Neural cell (in vitro differentiated cells): ENCODE results near the gene KCNQ1OT1. TPM values are rescaled to one million over a fixed set of nuclear protein-coding genes. Genes with fewer than 3 reads are reported as not detected.

Experiments
- H2AFZ ChIP-seq: fragments of 200-600, 300-800 bp; sonication (generic), shearing (Covaris generic); 2 replicates; pipeline ENCODE4 v1.6.0; 2014; ENCODE audit warnings: low read depth, mild to moderate bottlenecking, antibody characterized with exemption, low read length, moderate library complexity
- H3F3A ChIP-seq: fragments of 200-600 bp; shearing (Covaris generic); 2 replicates; pipeline ENCODE4 v1.6.1; 2016; ENCODE audit warnings: mild to moderate bottlenecking, moderate library complexity, mixed read lengths, antibody characterized with exemption, low read length; ENCODE audit not compliant: insufficient read depth, poor library complexity, severe bottlenecking
- H3K27ac ChIP-seq: fragments of 200-600, 300-800 bp; sonication (generic), shearing (Covaris generic); 2 replicates; pipeline ENCODE4 v1.5.1; 2014; ENCODE audit warnings: mild to moderate bottlenecking, low read length, moderate library complexity
- H3K27me3 ChIP-seq: fragments of 300-800, 200-600 bp; sonication (generic), shearing (Covaris generic); 2 replicates; pipeline ENCODE4 v1.6.0; 2014; ENCODE audit warnings: mild to moderate bottlenecking, low read depth, low read length, moderate library complexity; ENCODE audit not compliant: insufficient read depth
- H3K36me3 ChIP-seq: fragments of 300-800, 200-600 bp; sonication (generic), shearing (Covaris generic); 2 replicates; pipeline ENCODE4 v1.5.1; 2014; ENCODE audit warnings: mild to moderate bottlenecking, antibody characterized with exemption, low read length, moderate library complexity; ENCODE audit not compliant: insufficient read depth
- H3K4me2 ChIP-seq: fragments of 300-800, 200-600 bp; sonication (generic), shearing (Covaris generic); 2 replicates; pipeline ENCODE4 v1.6.0; 2014; ENCODE audit warnings: mild to moderate bottlenecking, low read length
- H3K4me3 ChIP-seq: fragments of 300-800, 200-600 bp; sonication (generic), shearing (Covaris generic); 2 replicates; pipeline ENCODE4 v1.5.1; 2014; ENCODE audit warnings: mild to moderate bottlenecking, low read length, moderate library complexity
- H3K79me2 ChIP-seq: fragments of 200-600 bp; shearing (Covaris generic); replicated peaks from 2 replicates; pipeline ENCODE4 v1.6.0; 2014; ENCODE audit warnings: mild to moderate bottlenecking, low read length, moderate library complexity; ENCODE audit not compliant: insufficient read depth
- H3K9ac ChIP-seq: fragments of 300-800, 200-600 bp; sonication (generic), shearing (Covaris generic); 2 replicates; pipeline ENCODE4 v1.6.1; 2016; ENCODE audit warnings: mild to moderate bottlenecking, low read length, mixed read lengths
- H3K9me2 ChIP-seq: fragments of 200-600 bp; shearing (Covaris generic); 2 replicates; pipeline ENCODE4 v1.6.1; 2016; ENCODE audit warnings: mild to moderate bottlenecking, low read length, mixed read lengths; ENCODE audit not compliant: insufficient read depth
- H3K9me3 ChIP-seq: fragments of 200-600, 300-800 bp; sonication (generic), shearing (Covaris generic); 2 replicates; pipeline ENCODE4 v1.6.1; 2016; ENCODE audit warnings: mild to moderate bottlenecking, mixed run types, low read length, moderate library complexity, mixed read lengths
- H4K20me1 ChIP-seq: fragments of 200-600 bp; shearing (Covaris generic); 2 replicates; pipeline ENCODE4 v1.6.1; 2016; ENCODE audit warnings: mild to moderate bottlenecking, mixed run types; ENCODE audit not compliant: insufficient read depth
- CTCF ChIP-seq: fragments of 450-650 bp; IDR thresholded peaks from 2 replicates; pipeline ENCODE4 v1.5.1; 2014; ENCODE audit warnings: antibody characterized with exemption, mild to moderate bottlenecking, moderate library complexity; ENCODE audit not compliant: poor library complexity, severe bottlenecking
- EP300 ChIP-seq: fragments of 450-650 bp; conservative IDR thresholded peaks from 2 replicates; pipeline ENCODE4 v1.6.1; 2014; ENCODE audit warnings: antibody characterized with exemption, mild to moderate bottlenecking, moderate library complexity; ENCODE audit not compliant: poor library complexity, severe bottlenecking
- EZH2 ChIP-seq: fragments of 200-600, 300-800 bp; shearing (Covaris generic), sonication (generic); IDR thresholded peaks from 2 replicates; pipeline ENCODE4 v1.6.1; 2014; ENCODE audit warnings: antibody characterized with exemption, low read length, borderline replicate concordance, mild to moderate bottlenecking; ENCODE audit not compliant: insufficient read depth, poor library complexity, severe bottlenecking
- MXI1 ChIP-seq: fragments of 450-650 bp; conservative IDR thresholded peaks from 2 replicates; pipeline ENCODE4 v1.6.1; 2014; ENCODE audit warnings: antibody characterized with exemption, mild to moderate bottlenecking; ENCODE audit not compliant: poor library complexity, severe bottlenecking
- POLR2AphosphoS5 ChIP-seq: IDR thresholded peaks from 2 replicates; pipeline ENCODE4 v1.6.1; 2012
- RAD21 ChIP-seq: fragments of 450-650 bp; conservative IDR thresholded peaks from 2 replicates; pipeline ENCODE4 v1.6.1; 2014; ENCODE audit warnings: antibody characterized with exemption, mild to moderate bottlenecking, moderate library complexity
- REST ChIP-seq: IDR thresholded peaks from 2 replicates; pipeline ENCODE4 v1.6.1; 2012; ENCODE audit warnings: borderline replicate concordance
- SMC3 ChIP-seq: fragments of 450-650 bp; conservative IDR thresholded peaks from 2 replicates; pipeline ENCODE4 v1.6.1; 2014; ENCODE audit warnings: antibody characterized with exemption, mild to moderate bottlenecking, moderate library complexity; ENCODE audit not compliant: poor library complexity
- TAF1 ChIP-seq: IDR thresholded peaks from 2 replicates; pipeline ENCODE4 v1.6.1; 2012; ENCODE audit warnings: low read depth
- polyA plus RNA-seq: library from polyadenylated mRNA; depleted of rRNA; stranded (reverse); fragments of >200 nt; gene quantifications from 2 replicates; pipeline ENCODE4 v1.2.3, GENCODE V29; 2014

Gene KCNQ1OT1
- polyA plus RNA-seq, 1 donor from 2014 or later = 0.12 TPM

GRCh38 chr11:2687223-2687530 is 12.6 kb downstream of the KCNQ1OT1 start:
- Histone ChIP-seq H3K27me3 (no peaks in the 10 kb centered on the region), H3K4me3 (no peak overlapping the region), H3K79me2 (no peaks in the 10 kb centered on the region), H3K9me2 (no peaks in the 10 kb centered on the region), H3K27ac (no peak overlapping the region), H3K4me2 (no peak overlapping the region), H4K20me1 (no peaks in the 10 kb centered on the region), H2AFZ (no peak overlapping the region), H3K9ac (no peak overlapping the region), H3K9me3 (no peaks in the 10 kb centered on the region), H3K36me3 (no peaks in the 10 kb centered on the region), H3F3A (no peaks in the 10 kb centered on the region)
- TF ChIP-seq CTCF (no peak), EP300 (no peak), RAD21 (no peak), MXI1 (no peak), SMC3 (no peak), EZH2 (no peak), TAF1 (no peak), REST (no peak), POLR2AphosphoS5 (no peak)

DNA sequence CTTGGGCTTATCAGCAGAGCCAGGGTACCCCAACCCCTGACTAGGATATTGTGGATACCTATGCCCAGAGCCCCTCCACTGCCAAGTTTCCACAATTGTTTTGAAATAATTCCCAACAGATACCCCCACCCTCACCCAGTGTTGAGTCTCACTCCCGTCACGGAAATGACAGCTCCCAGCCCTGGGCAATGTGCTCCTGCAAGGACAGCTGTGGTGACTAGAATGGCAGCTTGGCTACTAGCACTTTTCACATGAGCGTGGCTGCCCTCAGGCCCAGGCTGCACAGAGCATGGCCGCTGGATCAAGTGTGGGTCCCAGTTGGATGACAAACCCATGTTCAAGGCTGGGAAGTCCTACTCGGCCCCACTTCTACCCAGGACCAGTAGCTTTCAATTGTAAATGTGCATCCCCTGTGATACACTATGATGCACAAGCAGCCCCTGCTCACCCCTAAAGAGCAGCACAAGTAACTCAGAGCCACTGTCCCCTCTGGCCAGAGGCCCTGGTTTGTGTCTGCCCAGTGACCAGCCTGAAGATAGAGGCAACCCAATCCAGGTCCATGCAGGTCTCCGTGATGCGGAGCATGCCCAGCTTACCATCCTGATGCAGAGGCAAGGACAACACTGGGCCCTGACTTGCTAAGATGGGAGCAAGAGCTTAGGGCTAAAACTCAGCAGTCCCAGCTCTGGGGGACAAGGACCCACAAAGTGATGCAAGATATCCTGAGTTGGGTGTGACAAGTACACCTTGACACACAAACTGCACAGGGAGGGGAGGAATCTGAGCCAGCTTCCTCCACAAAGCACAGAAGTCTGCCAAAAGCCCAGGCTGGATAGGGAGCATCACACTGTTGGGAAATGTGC is 13.2 kb downstream of the KCNQ1OT1 start:
- H3K27me3 ChIP-seq = no peaks in the 10 kb centered on the region
- H3K9me3 ChIP-seq = no peaks in the 10 kb centered on the region
- no peak overlapping the region for H3K27ac ChIP-seq
- H3K4me3 ChIP-seq = no peak overlapping the region
- H3K9ac ChIP-seq = no peak overlapping the region
- H4K20me1 ChIP-seq = no peaks in the 10 kb centered on the region
- no peak for TF ChIP-seq REST
- no peak for TF ChIP-seq MXI1
- no peak for TF ChIP-seq TAF1
- TF ChIP-seq RAD21 = no peak
- no peak for TF ChIP-seq POLR2AphosphoS5
- TF ChIP-seq SMC3 = no peak
- no peak for TF ChIP-seq EP300
- no peak for TF ChIP-seq EZH2
- no peak for TF ChIP-seq CTCF
- H3K79me2 ChIP-seq = no peaks in the 10 kb centered on the region
- H3K4me2 ChIP-seq = no peak overlapping the region
- no peaks in the 10 kb centered on the region for H3F3A ChIP-seq
- no peaks in the 10 kb centered on the region for H3K36me3 ChIP-seq
- no peaks in the 10 kb centered on the region for H3K9me2 ChIP-seq
- H2AFZ ChIP-seq = no peak overlapping the region
